ENCODE measurements around the gene RNF208.
A peak's percentile ranks its signal among the peaks of the same experiment; 100 is the strongest.
"Not testable (repeated sequence)": the region's sequence is repeated elsewhere in the genome, so short reads cannot be mapped to it uniquely, and the experiment has no call there.

The RNF208 gene, protein sequence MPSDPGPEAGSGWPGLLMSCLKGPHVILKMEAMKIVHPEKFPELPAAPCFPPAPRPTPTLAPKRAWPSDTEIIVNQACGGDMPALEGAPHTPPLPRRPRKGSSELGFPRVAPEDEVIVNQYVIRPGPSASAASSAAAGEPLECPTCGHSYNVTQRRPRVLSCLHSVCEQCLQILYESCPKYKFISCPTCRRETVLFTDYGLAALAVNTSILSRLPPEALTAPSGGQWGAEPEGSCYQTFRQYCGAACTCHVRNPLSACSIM

DNA sequence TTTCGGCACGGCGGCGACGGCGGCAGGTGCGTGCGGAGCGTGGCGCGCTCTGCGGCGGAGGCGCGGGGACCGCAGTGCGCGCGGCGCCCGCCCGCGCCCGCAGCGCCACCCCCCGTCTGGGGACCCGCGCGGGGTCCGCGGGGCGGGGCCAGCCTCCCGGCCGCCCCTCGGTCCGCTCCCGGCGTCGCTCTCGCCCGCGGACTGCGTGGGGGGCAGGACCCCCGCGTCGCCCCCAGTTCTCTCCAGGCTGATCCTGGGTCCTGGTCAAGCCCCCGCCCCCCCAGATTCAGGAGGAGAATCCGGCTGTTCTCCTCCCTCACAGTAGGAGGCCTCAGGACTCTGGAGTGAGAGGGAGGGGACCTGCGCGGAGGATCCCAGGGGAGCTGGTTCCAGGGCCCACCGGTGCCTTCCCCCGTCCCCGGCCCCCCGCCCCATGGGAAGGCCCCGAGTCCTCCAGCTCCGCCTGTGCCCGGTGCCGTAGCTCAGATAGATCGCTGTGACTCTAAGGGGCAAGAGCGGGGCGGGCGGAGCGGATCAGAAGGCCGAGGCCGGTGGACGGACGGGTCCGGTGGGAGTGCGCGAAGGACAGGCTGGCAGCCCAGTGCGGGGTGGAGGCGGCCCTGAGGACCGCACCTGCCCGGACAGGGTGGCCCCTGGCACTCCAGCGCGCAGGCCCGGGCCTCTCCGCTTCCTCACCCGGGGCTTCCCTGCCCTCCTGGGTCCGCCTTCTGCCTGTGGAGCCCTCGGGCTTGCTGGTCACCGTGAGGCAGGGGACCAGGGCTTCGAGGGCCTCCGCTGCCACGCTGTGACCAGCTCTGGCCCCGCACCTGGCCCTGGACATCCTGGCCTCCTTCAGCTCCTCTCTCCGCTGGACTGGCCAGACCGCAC, at the start of gene RNF208:
TSS of gene RNF208 (minus strand) at position 51 of the 888 bp plus-strand sequence. CDS start 1,028 bp downstream, outside the sequence.
- DNase-seq = no peak

DNA sequence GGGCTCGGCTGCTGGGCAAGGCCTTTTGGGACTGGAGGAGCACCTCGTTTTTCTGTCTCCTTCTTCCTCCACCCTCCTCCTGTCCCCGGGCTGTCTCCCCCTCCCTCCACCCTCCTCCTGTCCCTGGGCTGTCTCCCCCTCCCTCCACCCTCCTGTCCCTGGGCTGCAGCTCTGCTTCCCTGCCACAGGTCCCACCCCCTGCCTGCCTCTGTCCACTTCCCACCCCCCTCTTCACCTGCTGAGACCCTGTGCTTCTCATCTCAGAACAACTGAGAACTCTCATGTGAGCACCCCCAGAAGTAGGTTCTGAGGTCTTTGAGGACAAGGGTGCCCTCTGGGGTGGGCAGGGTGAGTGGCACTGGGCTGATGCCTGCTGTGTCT, 49.6 kb upstream of the RNF208 start:
- no peak for DNase-seq

DNA sequence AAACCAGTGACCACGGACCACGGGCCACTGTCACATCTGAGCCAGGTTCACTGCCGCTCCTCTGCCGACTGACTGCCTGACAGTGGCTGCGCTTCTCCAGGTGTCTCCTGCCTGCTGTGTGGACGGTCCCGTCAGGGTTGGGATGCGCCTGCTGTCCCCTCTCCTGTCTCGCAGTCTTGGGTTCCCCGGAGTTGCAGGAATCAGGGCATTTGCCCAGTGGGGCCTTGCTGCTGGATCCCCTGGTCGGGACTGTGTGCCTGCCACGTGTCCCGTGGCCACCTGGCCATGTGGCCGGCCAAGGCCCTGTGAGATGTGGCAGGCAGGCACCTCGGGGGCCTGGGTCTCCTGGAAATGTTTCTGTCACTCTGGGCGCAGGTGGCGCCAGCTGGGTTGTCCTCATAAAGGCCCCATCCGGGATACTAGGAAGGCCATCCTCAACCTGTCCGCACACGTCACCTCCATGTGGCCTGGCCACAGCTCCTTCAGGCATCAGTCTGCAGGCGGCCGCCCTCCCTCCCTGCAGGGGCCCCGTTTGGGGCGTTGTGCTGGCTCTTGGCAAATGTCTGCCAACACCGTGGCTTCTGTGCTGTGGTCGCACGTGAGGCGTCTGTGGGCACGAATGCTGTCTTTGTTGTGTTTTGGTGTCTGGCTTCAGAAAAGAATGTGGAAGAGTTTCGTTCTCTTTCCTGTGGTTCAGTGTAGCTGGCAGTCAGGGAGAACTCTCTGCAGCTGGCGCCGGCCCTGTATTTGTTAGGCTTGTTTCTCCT, 49.1 kb upstream of the RNF208 start:
- DNase-seq = no peak

DNA sequence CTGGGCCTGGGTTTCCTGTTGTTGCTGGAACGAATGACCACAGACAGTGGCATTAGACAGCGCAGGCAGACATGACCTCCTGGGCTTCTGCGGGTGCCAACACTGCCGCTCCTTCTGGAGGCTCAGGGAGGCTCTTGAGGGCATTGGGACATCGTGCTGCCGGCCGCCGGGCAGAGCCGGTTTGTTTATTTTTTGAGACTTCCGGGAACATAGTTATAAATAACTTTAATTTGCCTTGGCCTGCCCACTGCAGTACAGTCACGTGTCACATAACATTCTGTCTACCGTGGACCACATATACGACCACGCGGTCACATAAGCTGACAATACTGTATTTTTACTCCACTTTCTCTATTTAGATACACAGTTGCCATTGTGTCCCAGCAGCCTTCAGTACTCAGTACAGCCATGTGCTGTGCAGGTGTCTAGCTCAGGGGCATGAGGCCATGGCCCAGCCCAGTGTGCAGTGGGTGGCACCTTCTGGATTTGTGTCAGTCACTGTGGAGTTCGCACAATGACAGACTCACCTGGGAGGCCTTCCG, 47.3 kb upstream of the RNF208 start:
- DNase-seq = no peak

DNA sequence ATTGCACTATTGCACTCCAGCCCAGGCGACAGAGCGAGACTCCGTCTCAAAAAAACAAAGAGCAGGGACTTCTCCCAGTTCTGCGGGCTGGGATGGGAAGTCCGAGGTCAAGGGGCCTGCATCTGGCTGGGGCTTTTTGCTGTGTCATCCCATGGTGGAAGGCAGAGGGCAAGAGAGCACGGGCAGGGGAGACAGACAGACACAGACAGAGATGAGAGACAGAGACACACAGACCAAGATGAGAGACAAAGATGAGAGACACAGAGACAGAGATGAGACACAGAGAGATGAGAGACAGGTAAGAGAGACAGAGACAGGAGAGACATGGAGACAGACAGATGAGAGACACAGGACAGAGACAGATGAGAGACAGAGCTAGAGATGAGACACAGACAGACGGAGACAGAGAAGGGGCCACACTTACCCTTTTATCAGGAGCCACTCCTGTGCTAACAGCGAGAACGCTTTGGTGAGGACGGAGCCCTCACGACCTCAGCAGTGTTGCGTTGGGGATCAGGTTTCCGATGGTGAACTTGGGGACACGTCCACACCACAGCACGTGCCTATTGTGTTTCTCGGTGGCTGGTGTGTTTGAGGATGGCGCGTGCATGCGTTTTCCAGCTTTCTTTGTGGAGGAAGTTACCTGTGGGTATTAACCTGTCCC, 46.6 kb upstream of the RNF208 start:
- no peak for DNase-seq

DNA sequence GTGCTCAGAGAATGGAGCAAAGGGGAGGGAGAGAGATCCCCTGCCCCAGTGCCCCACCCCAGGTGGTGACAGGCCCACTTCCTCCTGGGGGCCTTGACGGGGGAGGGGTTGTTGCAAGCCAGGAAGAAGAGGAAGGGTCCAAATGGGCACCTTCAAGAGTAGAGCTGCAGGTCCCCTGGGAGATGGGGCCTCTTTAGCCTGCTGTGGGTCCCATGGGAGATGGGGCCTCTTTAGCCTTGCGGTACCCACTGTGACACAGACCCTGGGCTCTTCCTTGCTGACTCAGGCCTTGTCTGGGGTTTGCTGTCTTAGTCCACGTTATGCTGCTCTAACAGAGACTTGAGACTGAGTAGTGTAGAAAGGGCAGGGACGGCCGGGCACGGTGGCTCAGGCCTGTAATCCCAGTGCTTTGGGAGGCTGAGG, 45.9 kb upstream of the RNF208 start:
- DNase-seq = no peak

DNA sequence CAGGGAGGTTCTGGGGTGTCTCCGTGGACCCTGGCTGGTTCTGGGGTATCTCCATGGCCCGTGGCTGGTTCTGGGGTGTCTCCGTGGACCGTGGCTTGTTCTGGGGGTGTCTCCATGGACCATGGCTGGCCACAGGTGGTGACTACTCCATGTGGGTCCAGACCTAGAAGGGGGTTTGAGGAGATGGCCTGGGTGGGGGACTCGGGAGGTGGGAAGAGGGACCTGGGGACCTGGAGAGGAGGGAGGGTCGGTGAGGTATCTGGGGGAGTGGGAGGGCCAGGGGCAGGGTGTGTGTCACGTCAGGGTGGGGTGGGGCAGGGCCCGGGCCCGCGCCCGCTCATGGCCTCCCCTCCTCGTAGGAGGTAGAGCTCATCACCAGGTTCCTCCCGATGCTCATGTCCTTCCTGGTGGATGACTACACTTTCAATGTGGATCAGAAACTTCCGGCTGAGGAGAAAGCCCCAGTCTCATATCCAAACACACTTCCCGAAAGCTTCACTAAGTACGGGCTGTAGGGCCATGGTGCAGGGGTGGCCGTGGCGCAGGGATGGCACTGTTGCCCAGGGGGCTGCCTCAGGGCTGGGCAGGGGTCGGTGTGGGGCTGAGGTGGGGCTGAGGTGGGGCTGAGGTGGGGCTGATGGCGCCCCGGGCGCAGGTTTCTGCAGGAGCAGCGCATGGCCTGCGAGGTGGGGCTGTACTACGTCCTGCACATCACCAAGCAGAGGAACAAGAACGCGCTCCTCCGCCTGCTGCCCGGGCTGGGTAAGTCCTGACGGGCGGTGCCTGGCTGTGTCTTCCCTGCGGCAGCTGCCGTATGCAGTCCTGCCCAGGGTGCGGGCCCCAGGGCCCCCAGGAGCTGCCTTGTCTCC, 44.8 kb upstream of the RNF208 start:
- no peak for DNase-seq

DNA sequence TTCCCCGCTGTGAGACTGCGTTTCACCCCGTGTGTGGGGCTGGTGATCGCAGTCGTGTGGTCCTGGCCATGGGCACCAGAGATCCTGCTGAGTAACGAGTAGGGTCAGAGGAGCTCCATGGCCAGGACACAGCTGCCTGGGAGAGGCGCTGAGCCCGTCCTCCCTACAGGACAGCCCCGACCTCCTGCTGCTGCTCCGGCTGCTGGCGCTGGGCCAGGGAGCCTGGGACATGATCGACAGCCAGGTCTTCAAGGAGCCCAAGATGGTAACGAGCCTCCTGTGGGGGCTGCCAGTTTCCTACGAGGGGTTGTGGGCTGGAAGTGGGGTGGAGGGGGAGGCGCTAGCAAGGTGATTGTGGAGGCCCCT, 44.1 kb upstream of the RNF208 start:
- no peak for DNase-seq

DNA sequence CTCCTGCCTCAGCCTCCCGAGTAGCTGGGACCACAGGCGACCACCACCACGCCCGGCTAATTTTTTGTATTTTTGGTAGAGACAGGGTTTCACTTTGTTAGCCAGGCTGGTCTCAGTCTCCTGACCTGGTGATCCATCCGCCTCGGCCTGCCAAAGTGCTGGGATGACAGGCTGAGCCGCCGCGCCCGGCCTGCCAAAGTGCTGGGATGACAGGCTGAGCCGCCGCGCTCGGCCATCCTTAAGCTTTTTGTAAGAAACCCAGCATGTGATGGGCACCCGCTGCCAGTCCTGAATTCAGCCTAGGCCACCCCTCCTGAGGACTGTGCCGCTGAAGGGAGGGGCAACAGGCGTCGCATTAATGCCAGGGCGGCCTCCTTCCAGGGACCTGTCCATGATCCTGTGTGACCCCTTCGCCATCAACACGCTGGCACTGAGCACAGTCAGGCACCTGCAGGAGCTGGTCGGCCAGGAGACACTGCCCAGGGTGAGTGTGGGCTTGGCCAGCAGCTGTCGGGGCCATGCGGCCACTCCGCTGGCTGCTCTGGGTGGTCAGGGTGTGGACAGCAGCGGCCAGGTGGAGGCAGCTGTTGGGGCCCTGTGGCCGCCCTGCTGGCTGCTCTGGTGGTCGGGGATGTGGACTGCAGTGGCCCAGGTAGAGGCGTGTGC, 43.6 kb upstream of the RNF208 start:
- no peak for DNase-seq

DNA sequence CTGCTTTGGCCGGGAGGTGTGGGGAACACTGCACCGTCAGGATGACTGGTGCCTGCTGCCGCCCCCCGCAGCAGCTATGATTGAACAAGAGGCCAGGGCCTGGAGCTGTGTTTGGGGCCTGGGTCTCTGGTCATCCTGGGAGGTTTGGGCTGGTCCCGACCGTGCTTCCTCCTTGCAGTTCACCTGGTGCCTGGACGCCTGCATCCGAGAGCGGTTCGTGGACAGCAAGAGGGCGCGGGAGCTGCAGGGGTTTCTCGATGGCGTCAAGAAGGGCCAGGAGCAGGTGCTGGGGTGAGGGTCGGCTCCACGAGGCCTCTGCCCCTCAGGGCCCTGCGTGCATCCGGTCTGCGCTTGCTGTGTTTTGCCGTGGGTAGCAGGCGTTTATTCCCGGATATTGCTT, 42.0 kb upstream of the RNF208 start:
- no peak for DNase-seq

DNA sequence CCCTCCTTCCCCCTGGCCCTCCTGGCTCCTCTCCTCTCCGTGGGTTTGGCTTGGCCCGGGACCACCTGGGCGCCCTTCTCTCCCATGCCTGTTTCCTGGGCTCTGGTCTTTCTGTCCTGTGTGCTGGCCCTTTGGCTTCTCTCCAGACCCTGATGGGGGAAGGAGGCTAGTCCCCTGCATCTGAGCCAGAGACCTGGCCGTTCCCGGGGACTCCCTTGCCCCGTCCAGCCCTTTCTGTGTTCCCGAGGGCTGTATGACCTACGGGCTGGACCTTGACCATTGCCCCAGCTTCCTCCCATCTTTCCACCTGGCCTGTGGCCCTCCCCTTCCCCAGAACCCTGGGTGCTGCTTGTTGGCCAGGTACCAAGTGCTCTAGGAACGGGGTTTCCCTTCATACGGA, 41.5 kb upstream of the RNF208 start:
- DNase-seq = no peak

DNA sequence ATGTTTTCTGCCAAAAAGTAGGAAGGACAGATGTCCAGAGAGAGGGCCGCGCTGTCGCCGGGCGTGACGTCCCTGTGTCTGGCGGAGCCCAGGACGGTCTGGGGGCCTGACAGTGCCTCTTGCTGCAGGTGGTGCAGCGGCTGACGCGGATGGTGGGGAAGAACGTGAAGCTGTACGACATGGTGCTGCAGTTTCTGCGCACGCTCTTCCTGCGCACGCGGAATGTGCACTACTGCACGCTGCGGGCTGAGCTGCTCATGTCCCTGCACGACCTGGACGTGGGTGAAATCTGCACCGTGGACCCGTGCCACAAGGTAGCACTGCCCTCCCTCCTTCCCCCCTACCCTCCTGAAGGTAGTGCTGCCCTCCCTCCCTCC, 40.9 kb upstream of the RNF208 start:
- no peak for DNase-seq

DNA sequence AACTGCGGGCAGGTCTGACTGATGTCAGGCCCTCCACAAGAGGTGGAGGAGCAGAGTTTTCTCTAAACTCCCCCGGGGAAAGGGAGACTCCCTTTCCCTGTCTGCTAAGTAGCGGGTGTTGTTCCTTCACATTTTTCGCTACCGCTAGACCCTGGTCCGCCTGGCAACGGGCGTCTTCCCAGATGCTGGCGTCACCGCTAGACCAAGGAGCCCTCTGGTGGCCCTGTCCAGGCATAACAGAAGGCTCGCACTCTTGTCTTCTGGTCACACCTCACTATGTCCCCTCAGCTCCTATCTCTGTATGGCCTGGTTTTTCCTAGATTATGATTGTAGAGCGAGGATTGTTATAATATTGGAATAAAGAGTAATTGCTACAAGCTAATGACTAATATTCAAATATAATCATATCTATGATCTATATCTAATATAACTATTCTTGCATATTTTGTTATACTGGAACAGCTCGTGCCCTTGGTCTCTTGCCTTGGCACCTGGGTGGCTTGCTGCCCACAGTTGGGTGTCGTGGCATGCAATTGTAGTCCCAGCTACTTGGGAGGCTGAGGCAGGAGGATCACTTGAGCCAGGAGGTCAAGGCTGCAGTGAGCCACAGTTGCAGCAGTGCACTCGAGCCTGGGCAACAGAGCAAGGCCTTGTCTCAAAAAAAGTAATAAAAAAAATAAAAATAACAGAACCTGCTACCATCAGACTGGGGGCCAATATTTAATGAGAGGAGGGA, 40.3 kb upstream of the RNF208 start:
- not testable (repeated sequence) for DNase-seq

DNA sequence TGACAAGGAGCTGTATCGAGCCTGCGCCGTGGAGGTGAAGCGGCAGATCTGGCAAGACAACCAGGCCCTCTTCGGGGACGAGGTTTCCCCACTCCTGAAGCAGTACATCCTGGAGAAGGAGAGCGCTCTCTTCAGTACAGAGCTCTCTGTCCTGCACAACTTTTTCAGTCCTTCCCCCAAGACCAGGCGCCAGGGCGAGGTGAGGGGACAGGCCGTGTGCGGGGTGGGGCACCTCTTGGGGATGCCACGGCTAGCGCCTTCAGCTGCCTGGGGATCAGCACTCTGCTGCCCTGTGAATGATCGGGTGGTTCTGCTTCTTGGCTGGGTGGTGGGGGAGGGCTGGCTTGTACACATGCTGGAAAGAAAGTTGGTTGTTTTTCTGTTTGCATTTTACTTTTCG, 34.8 kb upstream of the RNF208 start:
- no peak for DNase-seq

DNA sequence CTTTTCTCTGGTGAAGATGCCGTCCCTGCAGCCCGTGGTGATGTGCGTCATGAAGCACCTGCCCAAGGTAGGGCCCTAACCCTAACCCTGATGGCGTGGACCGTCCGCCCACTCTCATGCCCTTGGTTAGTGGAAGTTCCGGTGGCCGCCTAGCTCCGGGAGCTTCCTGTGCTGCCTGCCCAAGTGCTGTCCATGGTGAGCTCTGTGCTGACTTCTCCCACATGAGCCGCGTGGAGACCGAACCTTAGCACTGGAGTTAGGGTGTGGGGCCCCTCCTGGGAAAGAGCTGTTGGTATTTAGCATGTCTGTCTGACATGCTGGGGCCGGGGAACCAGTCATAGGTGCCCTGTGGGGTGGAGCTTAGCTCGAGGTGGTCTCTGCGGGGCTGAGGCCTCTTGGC, 34.3 kb upstream of the RNF208 start:
- no peak for DNase-seq

DNA sequence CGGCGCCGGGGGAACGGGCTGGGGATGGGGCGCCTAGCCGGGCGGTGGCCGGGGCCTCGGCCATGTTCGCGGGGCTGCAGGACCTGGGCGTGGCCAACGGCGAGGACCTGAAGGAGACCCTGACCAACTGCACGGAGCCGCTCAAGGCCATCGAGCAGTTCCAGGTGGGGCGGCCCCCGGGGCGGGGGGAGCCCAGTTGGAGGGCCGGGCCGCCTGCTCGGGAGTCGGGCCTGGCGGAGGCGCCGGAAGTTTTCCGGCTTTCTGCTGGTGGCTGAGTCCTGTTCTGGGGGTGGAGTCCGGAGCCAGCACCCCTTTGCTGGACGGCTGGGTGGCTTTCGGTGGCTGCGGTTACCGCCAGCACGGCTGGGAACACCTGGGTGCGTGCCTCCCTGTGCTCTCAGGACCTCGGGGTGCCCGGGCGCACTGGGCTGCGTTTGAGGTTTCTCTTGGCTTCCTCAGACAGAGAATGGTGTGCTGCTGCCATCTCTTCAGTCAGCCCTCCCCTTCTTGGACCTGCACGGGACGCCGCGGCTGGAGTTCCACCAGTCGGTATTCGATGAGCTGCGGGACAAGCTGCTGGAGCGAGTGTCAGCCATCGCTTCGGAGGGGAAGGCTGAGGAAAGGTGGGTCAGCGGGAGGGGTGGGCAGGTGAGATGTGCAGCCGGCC, 33.5 kb upstream of the RNF208 start:
- no peak for DNase-seq

DNA sequence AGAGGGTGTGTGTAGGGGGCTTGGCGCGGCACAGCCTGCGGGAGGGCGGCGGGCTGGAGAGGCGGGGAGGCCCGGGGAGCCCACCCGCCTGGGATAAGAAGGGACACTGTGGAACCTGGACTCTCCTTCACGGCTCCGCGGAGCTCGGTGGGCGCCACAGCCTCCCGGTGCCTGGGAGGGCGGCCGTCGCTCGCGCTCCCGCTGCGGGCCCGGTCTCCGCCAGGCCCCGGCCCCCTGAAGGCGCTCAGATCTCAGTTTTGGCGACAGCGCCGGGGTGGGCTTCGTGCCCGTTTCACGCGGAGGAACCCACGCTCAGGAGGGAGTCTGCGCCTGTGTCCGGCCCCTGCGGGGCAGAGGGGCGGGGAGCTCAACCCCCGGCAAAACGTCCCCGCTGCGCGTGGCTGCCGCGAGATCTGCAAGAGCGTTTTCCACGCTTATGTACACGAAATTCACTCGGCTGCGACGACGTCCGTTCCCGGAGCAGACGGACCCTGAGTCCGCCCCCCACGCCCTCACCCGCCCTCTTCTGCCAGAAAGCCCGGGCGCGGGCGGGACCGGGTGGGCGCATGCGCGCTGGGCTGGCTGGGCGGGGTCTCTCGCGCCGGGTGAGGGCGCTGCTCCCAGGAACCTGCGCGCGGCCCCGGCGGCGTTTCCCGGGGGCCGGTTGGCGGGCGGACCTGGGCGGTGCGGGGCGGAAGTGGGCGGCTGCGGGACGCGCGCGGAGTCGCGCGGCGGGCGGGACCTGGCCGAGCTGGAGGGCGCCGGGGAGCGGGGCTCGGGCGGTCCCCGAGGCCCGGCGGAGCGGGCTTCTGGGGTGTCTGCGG, 32.8 kb upstream of the RNF208 start, which contains the start of gene NELFB:
TSS of gene NELFB (plus strand) at position 704 of the 824 bp plus-strand sequence.
- peak; percentile 95 for DNase-seq

DNA sequence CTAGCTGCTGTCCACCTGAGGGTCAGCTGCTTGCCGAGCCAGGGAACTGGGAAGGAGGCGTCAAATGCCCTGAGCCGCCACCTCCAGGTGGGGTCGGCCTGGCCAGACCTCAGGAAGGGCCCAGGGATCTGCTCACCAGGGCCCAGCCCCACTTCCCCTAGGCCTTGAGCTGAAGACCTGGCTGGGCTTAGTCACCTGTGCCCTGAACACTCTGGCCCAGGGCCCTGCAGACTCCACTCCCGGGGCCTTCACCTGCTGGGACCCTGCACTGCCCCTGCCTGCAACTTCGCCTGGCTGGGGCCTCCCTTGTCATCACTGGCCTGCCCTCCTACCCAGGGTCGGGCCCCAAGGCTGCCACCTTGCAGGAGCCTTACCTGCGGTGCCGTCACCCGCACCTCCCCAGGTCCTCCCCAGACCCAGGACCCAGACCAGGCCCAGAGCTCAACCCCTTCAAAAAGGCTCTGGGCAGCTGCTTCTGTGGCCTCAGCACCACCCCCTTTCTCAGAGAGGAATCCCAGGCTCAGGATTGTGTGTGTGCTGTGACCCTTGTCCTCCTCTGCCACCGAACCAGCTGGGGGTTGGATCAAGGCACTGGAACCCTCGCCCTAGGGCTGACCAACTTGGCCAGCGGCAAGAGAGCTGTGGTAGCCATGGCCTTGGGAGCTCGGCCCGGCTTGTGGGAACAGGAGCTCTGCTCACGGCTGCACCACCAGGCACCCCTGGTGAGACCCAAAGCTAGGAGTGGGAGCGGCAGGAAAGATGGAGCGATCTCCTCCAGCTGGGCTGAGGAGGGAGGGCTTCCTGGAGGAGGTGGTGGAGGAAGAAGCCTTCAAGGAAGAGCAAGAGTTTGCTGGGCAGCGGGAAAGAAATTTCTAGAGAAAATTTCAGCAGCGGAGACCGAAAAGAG, 31.9 kb upstream of the RNF208 start:
- DNase-seq = no peak

Data from activated naive CD4-positive, alpha-beta T cell treated with Interleukin-2 at 50 U/mL for 16 hours (primary cell).